T-cell (primary cell): ENCODE measurements around the gene SFTPA2. TPM values are rescaled to one million over a fixed set of nuclear protein-coding genes. Genes with fewer than 3 reads are reported as not detected.
"Not testable (repeated sequence)": the region's sequence is repeated elsewhere in the genome, so short reads cannot be mapped to it uniquely, and the experiment has no call there.

Source experiments
- ATAC-seq, 4 experiments: fragments of 200-7000 bp in 3 of 4; fragments of 150-1000 bp in 1 of 4; cut with Tn5 transposase; replicated peaks in 1 of 4; 1 replicate in 3 of 4; 2 replicates in 1 of 4; pipeline ENCODE4 v1.10.0; 2021; ENCODE audit warnings: moderate library complexity in 3 of 4, mild to moderate bottlenecking in 2 of 4, moderate number of reproducible peaks in 1 of 4
- CTCF ChIA-PET, 2 donors: fragments of 300-600 bp; sonication (Branson Sonifier 250); formaldehyde crosslinking; loops; one replicate each; lab custom pipeline; 2022; ENCODE audit warnings: antibody characterized with exemption in 2 of 2; lab: Charles Lee
- POLR2A ChIA-PET, 2 donors: fragments of 300-600 bp; sonication (Branson Sonifier 250); formaldehyde crosslinking; loops; one replicate each; lab custom pipeline; 2022; ENCODE audit warnings: antibody characterized with exemption in 2 of 2; lab: Charles Lee
- DNase-seq, 35 experiments: peaks; one replicate each; pipeline versions ENCODE4 v3.0.0 to v3.0.0-alpha.2; 2013 to 2023
- H3K27ac ChIP-seq: one replicate; pipeline ENCODE4 v1.5.1; 2013; ENCODE audit warnings: low read length
- H3K27me3 ChIP-seq, 2 experiments: replicated peaks in 1 of 2; 1 replicate in 1 of 2; 2 replicates in 1 of 2; pipeline versions ENCODE4 v1.6.1 to v1.7.0; 2013; ENCODE audit warnings: low read length in 1 of 2, mixed read lengths in 1 of 2; ENCODE audit not compliant: control insufficient read depth in 2 of 2, insufficient read depth in 2 of 2; ENCODE audit errors: extremely low read depth in 1 of 2
- H3K36me3 ChIP-seq, 2 donors: 1 replicate in 1 of 2; 2 replicates in 1 of 2; pipeline versions ENCODE4 v1.6.1 to v1.7.0; 2013; ENCODE audit warnings: low read length in 1 of 2; ENCODE audit not compliant: control insufficient read depth in 2 of 2, insufficient read depth in 1 of 2; ENCODE audit errors: extremely low read depth in 1 of 2
- H3K4me1 ChIP-seq, 2 experiments: 1 replicate in 1 of 2; 2 replicates in 1 of 2; pipeline versions ENCODE4 v1.6.1 to v1.7.0; 2013; ENCODE audit warnings: low read length in 2 of 2, mixed read lengths in 1 of 2; ENCODE audit not compliant: insufficient read depth in 2 of 2, control insufficient read depth in 1 of 2; ENCODE audit errors: extremely low read depth in 1 of 2
- H3K4me3 ChIP-seq, 2 donors: 1 replicate in 1 of 2; 2 replicates in 1 of 2; pipeline versions ENCODE4 v1.5.1 to v1.7.0; 2013; ENCODE audit warnings: mild to moderate bottlenecking in 2 of 2, low read length in 1 of 2, moderate library complexity in 1 of 2; ENCODE audit not compliant: control insufficient read depth in 1 of 2; ENCODE audit errors: extremely low read depth in 1 of 2
- H3K9me3 ChIP-seq: 2 replicates; pipeline ENCODE4 v1.7.0; 2013
- H3K27ac Mint-ChIP-seq, 2 donors: one replicate each; pipeline ENCODE4 v1.8.0; 2020 to 2021; ENCODE audit warnings: mild to moderate bottlenecking in 2 of 2, mixed read lengths in 2 of 2
- H3K27me3 Mint-ChIP-seq, 2 donors: one replicate each; pipeline ENCODE4 v1.8.0; 2021 to 2022; ENCODE audit warnings: mixed read lengths in 2 of 2
- H3K36me3 Mint-ChIP-seq: one replicate; pipeline ENCODE4 v1.8.0; 2021; ENCODE audit warnings: mixed read lengths
- H3K4me1 Mint-ChIP-seq, 3 donors: one replicate each; pipeline ENCODE4 v1.8.0; 2020 to 2022; ENCODE audit warnings: mixed read lengths in 3 of 3, mild to moderate bottlenecking in 1 of 3
- H3K4me3 Mint-ChIP-seq, 3 donors: one replicate each; pipeline ENCODE4 v1.8.0; 2020 to 2022; ENCODE audit warnings: mild to moderate bottlenecking in 3 of 3, mixed read lengths in 3 of 3, moderate library complexity in 3 of 3
- H3K9me3 Mint-ChIP-seq, 3 donors: one replicate each; pipeline ENCODE4 v1.8.0; 2020 to 2022; ENCODE audit warnings: mixed read lengths in 3 of 3
- WGBS: methylation state at CpG from one replicate; pipeline ENCODE4 v1.1.5; 2013; ENCODE audit warnings: missing lambda C conversion rate; ENCODE audit not compliant: insufficient coverage; 5-methylcytosine and 5-hydroxymethylcytosine counted together
- total RNA-seq, 35 experiments: library from RNA in 6 of 35; stranded (reverse) in 6 of 35; fragments of 120-200 nt in 1 of 35; gene quantifications; one replicate each; pipeline versions ENCODE4 v1.2.1 to v1.2.4 and lab custom pipeline; 2013 to 2026

SFTPA2 gene
- total RNA-seq, 5 donors from 2014 or later (not counting 1 experiment from before 2014, with no cell fraction given), result 6.4 to 9.8 (median 8.9) TPM; not detected in 2

DNA sequence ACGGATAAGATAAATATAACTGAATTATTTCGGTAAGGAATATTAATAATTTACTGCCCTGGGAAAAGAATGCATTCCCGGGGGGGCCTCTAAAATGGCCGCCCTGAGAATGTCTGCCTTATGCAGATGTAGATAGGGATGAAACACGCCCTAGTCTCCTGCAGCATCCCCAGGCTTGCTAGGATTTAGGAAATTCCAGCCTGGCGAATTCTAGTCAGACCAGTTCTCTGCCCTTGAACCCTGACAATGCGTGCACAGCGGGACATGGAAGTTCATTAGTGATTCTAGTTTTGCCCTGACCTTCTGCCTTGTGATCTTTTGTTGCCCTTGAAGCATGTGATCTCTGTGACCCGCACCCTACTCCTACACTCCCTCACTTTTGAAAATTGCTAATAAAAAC, 39.4 kb upstream of the SFTPA2 start:
- H3K27ac ChIP-seq, H3K4me1 Mint-ChIP-seq, POLR2A ChIA-PET, ATAC-seq, H3K27ac Mint-ChIP-seq, H3K4me3 ChIP-seq, CTCF ChIA-PET, H3K36me3 Mint-ChIP-seq, H3K4me1 ChIP-seq, H3K9me3 ChIP-seq, H3K4me3 Mint-ChIP-seq, H3K36me3 ChIP-seq, DNase-seq: not testable (repeated sequence)
- peaks cover 0 to 10% of the 10 kb centered on the region in 2 experiments for H3K27me3 ChIP-seq
- peaks cover 9 to 19% of the 10 kb centered on the region in 2 donors for H3K27me3 Mint-ChIP-seq
- H3K9me3 Mint-ChIP-seq, result peaks cover 8 to 24% (median 12%) of the 10 kb centered on the region in 3 donors
- WGBS, result 89% methylated on average over 5 of the region's 9 CpGs

DNA sequence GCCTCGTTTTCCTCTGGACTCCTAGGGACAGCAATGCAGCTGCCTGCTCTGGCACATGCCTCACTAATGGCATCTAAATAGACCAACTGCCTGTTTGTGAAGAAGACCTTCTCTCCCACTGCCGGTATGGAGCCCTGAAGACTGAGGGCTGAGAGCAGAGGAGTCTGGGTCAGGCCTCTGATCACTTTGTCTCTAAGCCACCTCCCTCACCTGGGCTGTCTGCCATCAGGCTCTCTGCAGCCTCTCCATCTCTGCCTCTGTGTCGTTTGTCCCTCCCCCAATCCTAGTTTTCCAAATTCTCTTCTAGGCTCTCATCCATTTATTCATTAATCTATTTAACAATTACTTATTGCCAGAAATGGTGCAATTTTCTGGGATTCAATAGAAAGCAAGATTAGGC, 35.3 kb upstream of the SFTPA2 start:
- Mint-ChIP-seq H3K4me3 (no peak overlapping the region), H3K4me1 (no peaks in the 10 kb centered on the region), H3K27ac (no peak overlapping the region), H3K27me3 (peaks cover 9 to 22% of the 10 kb centered on the region in 2 donors), H3K9me3 (peaks cover 8 to 18% (median 12%) of the 10 kb centered on the region in 3 donors), H3K36me3 (peaks cover 3% of the 10 kb centered on the region)
- DNase-seq (no peak), ATAC-seq (no peak)
- Histone ChIP-seq H3K36me3 (no peaks in the 10 kb centered on the region), H3K27me3 (peaks cover 0 to 12% of the 10 kb centered on the region in 2 experiments), H3K27ac (no peak overlapping the region), H3K4me1 (no peaks in the 10 kb centered on the region), H3K9me3 (peaks cover 7% of the 10 kb centered on the region), H3K4me3 (no peak overlapping the region)
- WGBS, result 17% methylated on average over 1 of the region's 3 CpGs
- CTCF ChIA-PET, result no interaction called here
- POLR2A ChIA-PET, result no interaction called here

DNA sequence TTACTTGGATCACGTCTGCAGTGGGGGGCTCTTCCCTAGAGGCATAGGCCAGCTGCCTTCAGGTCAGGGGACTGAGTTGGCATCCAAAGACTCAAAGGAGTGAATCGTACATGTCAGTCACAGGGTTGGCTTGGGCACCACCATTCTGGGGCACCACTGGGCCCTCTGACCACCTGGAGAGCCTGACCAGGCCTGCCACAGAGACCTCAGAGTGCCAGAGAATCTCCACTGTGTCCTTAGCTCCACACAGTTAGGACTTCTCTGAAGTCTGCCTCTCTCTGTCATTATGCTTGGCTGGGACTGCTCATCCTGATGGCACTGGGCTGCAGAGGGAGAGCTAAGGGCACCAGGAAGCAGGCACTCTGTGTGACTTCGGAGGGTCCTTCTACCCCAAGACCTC, 34.4 kb upstream of the SFTPA2 start:
- ATAC-seq, H3K4me3 Mint-ChIP-seq, H3K4me1 Mint-ChIP-seq, DNase-seq, H3K36me3 Mint-ChIP-seq, H3K9me3 ChIP-seq, H3K27ac Mint-ChIP-seq, CTCF ChIA-PET, POLR2A ChIA-PET, H3K4me3 ChIP-seq, H3K27ac ChIP-seq, H3K36me3 ChIP-seq, H3K4me1 ChIP-seq: not testable (repeated sequence)
- peaks cover 0 to 12% of the 10 kb centered on the region in 2 experiments for H3K27me3 ChIP-seq
- 78% methylated on average over 2 of the region's 3 CpGs for WGBS
- Mint-ChIP-seq H3K9me3 (peaks cover 8 to 18% (median 12%) of the 10 kb centered on the region in 3 donors), H3K27me3 (peaks cover 9 to 19% of the 10 kb centered on the region in 2 donors)

- no peaks in the 10 kb centered on the region for H3K4me1 ChIP-seq
- Mint-ChIP-seq H3K9me3 (peaks cover 4 to 18% (median 9%) of the 10 kb centered on the region in 3 donors), H3K27ac (no peak overlapping the region), H3K4me1 (no peaks in the 10 kb centered on the region), H3K27me3 (peaks cover 5 to 25% of the 10 kb centered on the region in 2 donors), H3K36me3 (peaks cover 3% of the 10 kb centered on the region), H3K4me3 (no peak overlapping the region)
- H3K27ac ChIP-seq, result no peak overlapping the region
- H3K9me3 ChIP-seq, result peaks cover 7% of the 10 kb centered on the region
- POLR2A ChIA-PET, result no interaction called here
- H3K27me3 ChIP-seq, result peaks cover 2 to 14% of the 10 kb centered on the region in 2 experiments
- H3K4me3 ChIP-seq, result no peak overlapping the region
- ATAC-seq (no peak), DNase-seq (no peak)
- 71% methylated on average over 1 of the region's 1 CpG for WGBS
- H3K36me3 ChIP-seq, result no peaks in the 10 kb centered on the region
- CTCF ChIA-PET, result interaction anchor here in 1 of 2 donors (0.5 kb wide), 1 partner anchor 86 kb away, joined by 4 read pairs; no protein-coding TSS in a partner anchor
These were observed 33.2 kb upstream of the SFTPA2 start for GRCh38 chr10:79593377-79593776.

DNA sequence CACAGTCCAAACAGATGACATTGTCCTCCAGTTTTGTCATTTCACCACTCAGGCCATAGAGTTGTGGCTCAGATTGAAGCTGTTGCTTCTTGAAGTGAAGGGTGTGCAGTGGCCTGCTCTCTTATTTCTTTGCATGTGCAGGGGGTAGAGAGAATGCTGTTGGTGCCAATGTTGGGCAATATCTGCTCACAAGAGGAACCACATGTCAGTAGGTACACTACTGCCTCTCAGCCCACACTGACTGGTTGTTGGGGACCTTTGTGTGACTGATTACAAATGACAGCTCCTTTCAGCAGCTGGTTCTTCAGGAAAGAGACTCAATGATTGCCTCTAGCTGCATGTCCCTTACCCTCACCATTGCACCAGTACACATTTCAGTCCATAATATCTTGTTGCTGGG, 28.6 kb upstream of the SFTPA2 start:
- Mint-ChIP-seq H3K27me3 (peaks cover 3 to 20% of the 10 kb centered on the region in 2 donors), H3K27ac (no peak overlapping the region)

DNA sequence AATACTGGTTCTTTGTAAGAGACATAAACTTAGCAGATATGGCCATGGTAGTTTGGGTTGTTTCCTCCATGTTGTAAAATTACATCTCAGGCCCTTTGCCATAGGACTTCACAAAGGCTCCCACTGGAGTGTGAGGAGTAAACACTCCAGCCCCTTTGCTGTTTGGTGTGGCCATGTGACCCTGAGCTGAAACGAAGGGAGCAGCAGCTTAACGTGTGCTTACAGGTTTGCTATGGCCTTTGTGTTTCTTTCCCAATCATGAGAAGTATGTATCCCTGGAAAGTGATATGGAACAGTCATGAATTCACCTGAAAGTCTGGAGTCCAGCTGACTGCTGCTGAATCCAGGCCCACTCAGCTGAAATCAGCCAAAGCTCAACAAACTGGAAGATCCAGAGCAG, 26.7 kb upstream of the SFTPA2 start:
- Histone ChIP-seq H3K36me3 (no peaks in the 10 kb centered on the region), H3K27me3 (peaks cover 2 to 15% of the 10 kb centered on the region in 2 experiments), H3K4me1 (no peaks in the 10 kb centered on the region), H3K4me3 (no peak overlapping the region), H3K9me3 (no peaks in the 10 kb centered on the region), H3K27ac (no peak overlapping the region)
- Mint-ChIP-seq H3K27me3 (peaks cover 3 to 20% of the 10 kb centered on the region in 2 donors), H3K4me1 (peaks cover 0 to 2% (median 0%) of the 10 kb centered on the region in 3 donors), H3K9me3 (no peaks in the 10 kb centered on the region), H3K27ac (no peak overlapping the region), H3K36me3 (no peaks in the 10 kb centered on the region), H3K4me3 (no peak overlapping the region)
- POLR2A ChIA-PET, result interaction anchor here in 1 of 2 donors (0.7 kb wide), 1 partner anchor 764 kb away, joined by 3 read pairs; no protein-coding TSS in a partner anchor
- WGBS, result 89% methylated on average over 2 of the region's 2 CpGs
- CTCF ChIA-PET, result no interaction called here
- no peak for DNase-seq
- no peak for ATAC-seq

More for the DNA sequence above, 28.6 kb upstream of the SFTPA2 start:
- ATAC-seq (no peak), DNase-seq (no peak)
- POLR2A ChIA-PET, result no interaction called here
- H3K4me1 ChIP-seq, result no peaks in the 10 kb centered on the region
- no peaks in the 10 kb centered on the region for H3K36me3 ChIP-seq
- H3K27me3 ChIP-seq, result peaks cover 2 to 15% of the 10 kb centered on the region in 2 experiments
- H3K9me3 ChIP-seq, result no peaks in the 10 kb centered on the region
- Mint-ChIP-seq H3K4me3 (no peak overlapping the region), H3K9me3 (no peaks in the 10 kb centered on the region), H3K36me3 (no peaks in the 10 kb centered on the region), H3K4me1 (no peaks in the 10 kb centered on the region)
- CTCF ChIA-PET, result no interaction called here
- H3K27ac ChIP-seq, result no peak overlapping the region
- H3K4me3 ChIP-seq, result no peak overlapping the region
